ENCODE measurements around the gene AGRN.
A peak's percentile ranks its signal among the peaks of the same experiment; 100 is the strongest.
"Not testable (repeated sequence)": the region's sequence is repeated elsewhere in the genome, so short reads cannot be mapped to it uniquely, and the experiment has no call there.

Gene AGRN

DNA sequence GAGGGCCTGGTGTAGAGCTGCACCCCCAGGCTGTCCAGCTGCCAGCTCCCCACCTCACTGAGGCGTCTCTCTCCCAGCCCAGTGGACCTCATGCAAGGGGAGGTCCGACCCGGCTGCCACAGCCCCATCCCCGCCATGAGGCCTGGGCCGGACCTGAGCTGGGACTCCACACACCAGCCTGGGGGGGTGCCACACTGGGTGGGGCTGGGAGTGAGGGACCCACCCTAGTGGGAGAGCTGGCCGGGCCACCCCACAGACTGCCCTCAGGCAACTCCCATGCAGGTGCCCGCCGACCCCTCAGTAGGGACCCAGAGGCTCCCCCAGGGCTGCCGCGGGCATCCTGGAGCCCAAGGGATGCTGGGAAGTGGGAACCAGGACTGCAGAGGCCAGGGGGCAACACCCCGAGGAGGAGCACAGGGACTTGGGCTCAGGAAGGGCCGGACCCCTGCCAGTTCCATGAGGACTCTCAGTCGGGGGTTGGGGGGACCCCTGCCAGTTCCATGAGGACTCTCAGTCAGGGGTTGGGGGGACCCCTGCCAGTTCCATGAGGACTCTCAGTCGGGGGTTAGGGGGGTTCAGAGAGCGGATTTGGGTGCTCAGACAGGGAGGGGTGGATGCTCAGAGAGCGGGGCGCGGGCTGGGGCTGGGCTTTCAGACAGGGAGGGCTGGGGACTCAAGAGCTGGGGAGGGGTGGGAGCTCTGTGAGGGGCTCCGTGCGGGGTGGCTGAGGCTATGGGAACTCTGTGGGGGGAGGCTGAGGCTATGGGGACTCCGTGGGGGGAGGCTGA lies 55.4 kb downstream of the AGRN start:
- DNase-seq: no peak

DNA sequence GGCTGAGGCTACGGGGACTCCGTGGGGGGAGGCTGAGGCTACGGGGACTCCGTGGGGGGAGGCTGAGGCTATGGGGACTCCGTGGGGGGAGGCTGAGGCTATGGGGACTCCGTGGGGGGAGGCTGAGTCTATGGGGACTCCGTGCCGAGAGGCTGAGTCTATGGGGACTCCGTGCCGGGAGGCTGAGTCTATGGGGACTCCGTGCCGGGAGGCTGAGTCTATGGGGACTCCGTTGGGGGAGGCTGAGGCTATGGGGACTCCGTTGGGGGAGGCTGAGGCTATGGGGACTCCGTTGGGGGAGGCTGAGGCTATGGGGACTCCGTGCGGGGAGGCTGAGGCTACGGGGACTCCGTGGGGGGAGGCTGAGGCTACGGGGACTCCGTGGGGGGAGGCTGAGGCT lies 57.5 kb downstream of the AGRN start:
- DNase-seq: not testable (repeated sequence)

DNA sequence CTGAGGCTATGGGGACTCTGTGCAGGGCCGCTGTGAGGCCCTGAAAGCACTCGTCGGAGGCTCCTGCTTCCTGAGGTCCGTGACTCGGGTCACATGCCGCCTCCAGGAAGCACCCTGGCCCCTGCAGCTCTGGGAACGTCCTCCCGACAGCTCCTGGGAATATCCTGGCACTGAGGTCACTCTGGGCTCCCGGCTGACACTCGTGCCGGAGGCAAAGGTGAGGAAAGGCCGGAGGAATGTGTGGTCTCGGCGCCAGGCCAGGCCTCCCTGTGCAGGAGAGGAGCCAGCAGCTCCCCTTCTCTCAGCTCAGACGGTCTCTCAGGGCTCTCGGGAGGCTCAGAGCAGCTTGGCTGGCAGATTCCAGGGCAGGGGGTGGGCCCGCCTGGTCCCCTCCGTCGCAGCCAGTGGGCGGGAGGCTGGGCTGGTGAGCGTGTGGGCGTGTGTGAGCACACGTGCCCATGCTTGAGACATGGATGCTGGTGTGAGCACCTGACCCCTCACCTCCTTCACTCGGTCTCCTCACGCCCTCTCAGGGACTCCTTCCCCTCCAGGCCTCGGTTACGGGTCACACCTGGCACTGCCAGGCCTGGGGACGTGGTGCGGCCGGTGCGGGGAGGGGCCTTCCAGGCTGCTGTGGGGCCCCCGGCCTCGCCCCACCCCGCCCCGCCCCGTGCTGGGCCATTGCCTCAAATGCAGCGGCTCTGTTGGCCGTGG lies 59.6 kb downstream of the AGRN start:
- DNase-seq: no peak

DNA sequence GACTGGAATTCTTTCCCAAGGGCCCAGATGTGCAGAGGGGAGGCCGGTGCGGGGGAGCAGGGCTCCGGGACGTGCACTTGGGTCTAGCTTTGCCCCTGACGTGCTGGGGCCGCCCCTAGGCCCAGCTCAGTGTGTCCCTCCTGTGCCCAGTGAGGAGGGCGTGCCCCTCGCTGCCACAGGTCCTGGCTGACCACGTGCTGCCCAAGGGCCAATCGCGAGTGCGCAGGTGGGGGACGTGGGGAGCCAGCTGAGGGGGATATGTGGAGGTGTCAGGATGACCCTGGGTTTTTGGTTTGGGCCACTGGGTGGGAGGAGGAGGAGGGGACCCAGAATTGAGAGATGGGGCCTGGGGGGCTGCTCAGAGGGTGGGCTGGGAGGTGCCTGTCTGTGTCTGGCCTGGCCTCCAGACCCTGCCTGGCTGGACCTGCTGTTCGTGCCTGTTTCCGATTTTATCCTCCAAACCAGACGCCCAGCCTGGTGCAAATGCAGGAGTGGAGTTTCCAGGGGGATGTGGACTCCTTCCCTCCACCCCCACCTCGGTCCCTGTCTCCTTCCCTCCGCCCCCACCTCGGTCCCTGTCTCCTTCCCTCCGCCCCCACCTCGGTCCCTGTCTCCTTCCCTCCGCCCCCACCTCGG lies 60.3 kb downstream of the AGRN start:
- DNase-seq: peak in 13 of 56 donors; percentile 10 to 73 (median 25)

DNA sequence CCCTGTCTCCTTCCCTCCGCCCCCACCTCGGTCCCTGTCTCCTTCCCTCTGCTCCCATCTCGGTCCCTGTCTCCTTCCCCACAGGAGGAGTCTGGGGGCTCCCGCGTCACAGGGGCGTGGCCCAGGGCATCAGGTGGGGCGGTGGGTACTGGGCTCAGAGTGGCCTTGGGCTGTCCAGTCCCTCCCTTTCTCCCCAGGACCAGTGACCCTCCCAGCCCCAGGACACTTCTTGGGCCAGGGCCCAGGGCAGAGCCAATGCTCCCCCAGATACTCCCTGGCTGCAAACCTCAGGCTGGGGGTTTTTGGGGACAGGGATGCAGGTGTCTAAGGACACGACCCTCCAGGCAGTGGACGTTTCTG lies 61.0 kb downstream of the AGRN start:
- no peak for DNase-seq

DNA sequence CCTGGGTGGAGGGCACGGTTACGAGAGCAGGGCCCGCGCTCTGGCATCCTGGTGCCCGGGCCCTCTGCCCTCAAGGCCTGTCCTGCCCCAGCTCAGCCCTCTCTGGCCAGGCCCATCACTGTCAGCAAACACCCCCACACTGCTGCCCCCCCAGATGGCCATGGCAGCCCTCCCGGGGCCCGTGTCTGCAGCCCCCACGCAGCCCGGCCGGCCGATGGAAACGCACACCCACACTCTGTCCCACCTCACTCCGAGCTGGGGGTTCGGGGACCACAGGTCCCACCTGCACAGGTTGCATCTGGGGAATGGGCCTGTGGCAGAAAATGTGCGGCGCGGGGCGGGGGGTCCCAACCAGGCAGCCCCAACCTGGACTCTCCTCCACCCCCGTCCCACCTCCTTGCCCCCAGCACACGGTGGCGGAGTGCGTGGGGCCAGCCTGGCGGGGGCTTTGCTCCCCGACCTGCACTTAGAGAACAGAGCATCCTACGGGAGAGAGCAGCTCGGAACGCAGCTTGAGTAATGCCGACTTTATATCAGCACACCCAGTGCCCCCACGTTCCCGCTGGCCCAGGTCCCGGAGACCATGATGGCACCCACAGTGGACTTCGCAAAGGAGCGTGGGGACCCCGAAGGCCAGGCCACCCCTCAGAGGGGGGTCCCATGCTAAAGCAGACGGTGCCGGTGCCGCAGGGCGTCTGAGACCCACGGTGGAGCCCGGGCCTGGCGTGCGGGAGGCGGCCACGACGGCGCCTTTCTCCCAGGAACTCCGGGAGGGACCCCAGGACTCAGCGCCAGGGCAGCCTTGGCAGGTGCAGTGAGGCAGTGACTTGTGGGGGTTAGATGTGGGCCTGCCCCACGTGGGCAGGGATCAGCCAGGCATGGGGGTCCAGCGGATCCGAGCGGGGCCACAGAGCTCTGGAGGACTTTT lies 61.7 kb downstream of the AGRN start:
- DNase-seq: no peak

DNA sequence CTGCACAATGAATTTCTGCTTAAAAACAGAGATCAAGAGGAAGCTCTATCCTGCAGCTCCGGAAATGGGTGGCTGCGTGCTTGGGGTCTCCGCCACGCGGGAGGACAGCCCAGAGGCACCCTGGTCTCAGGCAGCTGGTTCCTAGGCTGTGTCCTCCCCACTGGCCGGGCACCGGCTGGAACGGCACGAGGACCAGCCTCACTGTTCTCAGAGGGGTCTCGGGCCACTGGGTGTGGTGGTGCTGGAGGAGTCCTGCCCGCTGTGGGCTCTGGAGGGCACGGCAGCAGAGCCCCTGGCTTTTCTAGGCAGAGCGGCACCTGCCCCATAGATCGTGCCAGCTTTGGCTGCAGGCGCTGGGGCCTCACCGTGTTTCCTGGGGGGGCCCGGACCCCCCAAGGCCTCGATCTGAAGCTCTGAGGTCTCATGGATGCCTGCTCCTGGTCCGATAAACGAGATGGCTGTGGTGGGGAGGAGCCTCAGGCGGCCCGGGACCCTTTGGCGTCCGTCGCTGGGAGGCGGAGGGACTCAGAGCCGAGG lies 62.4 kb downstream of the AGRN start:
- DNase-seq: no peak

DNA sequence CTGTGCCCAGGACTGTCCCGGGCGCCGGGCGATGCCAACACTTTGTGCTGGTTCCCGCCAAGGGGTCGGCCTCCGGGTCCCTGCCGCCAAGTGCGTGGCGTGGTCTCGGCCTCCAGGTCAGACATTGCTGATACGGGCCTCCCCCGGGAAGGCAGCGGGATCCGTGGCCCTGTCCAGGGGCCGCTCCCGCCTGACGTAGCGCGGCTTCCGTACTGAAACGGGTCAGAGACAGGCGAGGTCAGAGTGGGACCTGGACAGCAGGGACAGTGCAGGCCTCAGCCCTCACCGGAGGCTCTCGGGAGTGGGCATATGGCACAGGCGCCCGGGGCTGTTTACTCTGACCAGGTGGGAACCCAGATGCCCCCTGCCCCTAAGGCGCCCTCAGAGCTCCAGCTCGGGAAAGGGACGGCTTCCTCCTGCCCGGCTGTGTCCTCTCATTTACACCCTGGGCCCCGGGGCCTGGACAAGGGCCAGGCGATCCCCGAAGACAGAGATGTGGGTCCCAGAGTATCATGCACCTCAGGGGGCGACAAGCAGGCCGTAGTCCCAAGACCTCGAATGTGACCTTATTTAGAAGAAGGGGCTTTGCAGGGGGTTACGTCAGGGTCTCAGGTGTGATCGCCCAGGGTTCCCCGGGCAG lies 63.0 kb downstream of the AGRN start:
- no peak for DNase-seq

DNA sequence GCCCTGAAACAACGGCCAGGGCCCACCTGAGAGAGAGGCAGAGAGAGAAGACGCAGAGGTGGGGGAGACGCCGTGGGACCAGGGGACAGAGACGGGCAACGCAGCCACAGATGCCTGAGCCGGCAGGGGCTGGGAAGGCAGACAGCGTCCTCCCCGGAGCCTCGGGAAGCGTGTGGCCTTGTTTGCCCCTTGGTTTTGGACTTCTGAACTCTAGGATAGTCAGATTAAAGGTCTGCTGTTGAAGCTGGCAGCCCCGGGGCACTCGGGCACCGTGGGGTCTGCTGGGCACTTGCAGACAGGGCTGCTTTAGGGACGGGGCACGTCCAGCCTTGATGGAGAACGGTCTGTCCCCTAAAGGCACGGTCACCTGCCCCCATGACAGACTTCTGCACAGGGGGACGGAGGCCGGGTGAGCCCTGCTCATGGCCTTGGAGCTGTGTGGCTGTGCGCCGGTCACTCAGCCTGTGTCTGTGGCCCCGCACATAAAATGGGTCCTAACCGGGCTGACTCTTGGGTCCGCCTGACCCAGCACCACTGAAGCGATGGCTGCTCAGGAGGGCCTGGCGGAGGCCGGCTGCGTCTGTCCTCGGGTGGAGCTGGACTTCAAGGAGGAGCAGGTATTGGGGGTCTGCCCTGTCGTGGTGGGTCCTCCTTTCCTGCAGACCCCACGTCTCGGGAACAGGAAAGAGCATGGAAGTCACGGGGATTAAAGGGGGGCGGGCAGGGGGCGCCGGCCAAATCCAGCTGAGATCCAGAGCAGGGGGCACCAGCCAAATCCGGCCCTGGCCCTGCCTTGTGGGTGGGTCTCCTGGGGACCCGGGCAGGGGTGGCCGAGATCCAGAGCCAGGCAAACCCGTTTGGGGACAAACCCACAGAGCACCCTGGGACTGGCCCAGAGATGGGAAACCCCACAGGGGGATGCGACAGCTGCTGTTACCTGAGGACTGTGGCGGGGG lies 63.8 kb downstream of the AGRN start:
- DNase-seq: no peak

DNA sequence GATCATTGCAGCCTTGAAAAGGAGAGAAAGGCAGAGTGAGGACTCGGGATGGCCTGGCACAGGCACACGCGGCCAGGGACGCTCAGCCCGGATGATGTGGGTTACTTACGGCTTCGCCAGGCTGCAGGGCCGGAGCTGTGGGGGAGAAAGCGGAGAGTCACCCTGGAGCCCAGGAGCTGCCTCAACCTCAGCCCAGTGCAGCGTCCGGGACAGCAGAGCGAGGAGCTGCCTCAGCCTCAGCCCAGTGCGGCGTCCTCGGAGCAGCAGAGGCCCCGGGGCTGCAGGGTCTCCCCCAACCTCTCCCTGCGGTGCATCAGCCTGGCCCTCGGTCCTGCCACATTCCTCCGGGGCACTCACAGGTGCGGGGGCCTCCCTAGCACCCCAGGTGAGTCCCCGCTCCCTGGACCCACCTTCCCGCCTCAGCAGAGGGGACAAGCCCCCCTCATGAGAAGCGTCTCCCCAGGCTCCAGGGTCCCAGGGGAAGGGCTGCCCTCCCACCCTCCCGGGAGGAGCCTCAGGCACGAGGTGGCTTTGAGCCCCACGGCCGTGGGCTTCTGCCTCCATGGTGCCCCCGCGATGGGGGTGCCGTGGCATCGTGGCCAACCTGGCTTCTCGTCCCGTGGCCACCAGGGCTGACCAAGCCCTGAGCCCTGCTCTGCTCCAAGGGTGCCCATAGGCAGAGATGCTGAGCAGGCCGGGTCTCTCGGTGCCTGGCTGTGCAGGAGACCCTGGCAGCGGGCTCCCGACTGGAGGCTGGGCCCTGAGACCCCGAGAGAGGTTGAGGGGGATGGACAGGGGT lies 64.7 kb downstream of the AGRN start:
- no peak for DNase-seq

DNA sequence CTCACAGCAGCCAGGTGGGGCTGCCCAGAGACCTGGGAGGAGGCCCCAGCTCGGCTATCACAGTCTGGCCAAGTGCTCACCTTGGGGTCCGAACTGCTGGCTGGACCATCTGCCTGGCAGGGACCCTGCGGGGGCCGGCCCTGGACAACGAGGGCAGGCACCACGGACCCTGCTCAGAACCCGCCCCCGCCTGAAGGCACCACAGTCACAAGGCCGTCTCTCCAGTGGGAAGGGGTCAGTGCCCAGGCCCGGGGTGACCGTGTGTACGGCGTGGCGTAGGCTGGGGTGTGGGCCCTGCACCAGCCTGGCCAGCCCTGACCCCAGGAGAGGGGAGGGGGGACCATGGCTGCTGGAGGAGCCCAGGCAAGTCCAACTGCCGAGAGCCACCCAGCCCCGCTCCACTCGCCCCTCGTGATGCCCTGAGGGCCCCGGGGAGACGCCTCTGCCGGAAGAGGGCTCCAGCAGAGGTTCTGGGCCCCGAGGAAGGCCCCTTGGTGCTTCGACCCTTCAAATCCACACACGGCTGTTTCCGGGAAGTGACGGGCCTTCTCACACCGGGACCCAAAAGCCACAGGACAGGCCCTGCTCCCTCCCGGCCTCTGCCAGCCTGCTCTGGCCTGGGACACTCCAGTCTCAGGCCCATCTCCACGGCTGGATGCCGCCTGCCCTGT lies 65.4 kb downstream of the AGRN start:
- no peak for DNase-seq

DNA sequence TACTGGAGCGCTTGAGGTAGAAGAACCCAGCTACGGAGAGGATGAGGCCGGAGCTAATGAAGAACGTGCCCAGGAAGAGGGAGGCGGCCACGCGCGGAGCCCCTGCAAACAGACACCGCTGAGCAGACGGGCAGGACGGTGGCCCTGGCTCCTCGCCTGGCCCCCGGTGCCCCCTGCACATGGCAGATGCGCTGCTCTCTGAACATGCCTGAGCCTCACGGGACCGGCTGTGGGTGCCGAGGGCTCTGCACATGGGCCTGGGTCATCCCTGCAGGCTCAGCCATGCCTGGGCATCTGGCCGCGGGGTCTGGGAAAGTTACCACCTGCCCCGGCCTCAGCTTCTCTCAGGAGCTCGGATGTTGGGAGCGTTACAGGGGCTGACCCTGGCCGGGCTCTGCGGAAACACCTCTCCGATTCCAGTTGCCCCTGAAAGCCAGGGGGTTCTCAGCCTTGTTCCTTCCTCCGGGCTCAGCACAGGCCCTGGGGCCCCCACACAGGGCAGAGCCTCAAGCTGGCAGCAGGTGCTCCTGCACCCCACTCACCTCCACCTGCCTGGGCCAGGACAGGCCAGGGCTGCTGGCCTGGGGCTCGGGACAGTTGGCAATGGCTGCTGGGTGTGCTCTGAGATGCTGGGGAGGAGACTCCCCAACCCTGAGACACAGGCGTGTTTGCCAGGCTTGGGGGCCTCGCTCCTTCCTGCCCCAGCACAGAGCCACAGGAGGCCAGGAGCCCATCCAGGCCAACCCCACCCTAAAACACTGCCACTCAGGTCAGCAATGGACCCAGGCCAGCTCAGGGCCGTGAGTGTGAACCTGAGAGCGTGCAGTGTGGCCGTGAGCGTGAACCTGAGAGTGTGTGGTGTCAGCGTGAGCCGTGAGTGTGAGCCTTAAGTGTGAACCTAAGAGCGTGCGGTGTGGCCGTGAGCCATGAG lies 66.3 kb downstream of the AGRN start:
- DNase-seq: no peak

DNA sequence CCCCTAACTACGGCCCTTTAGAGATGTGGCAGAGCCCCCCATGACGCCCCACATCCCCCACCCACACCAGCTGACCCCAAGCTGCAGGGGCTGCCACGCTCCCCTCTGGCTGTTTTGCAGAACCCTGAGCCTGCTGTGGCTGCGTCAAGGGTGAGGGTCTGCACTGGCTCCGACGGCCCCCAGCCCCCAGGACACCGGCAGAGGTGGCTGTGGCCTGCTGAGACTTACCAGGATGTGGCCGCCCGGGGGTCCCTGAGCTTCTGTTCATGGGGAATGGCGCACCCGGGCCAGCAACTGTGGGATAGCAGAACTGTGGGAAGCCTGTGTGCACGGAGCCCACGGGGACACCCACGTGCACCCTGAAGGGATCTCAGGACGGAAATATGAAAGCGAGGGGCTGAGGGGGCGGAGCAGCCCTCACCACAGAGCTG lies 67.0 kb downstream of the AGRN start:
- no peak for DNase-seq

DNA sequence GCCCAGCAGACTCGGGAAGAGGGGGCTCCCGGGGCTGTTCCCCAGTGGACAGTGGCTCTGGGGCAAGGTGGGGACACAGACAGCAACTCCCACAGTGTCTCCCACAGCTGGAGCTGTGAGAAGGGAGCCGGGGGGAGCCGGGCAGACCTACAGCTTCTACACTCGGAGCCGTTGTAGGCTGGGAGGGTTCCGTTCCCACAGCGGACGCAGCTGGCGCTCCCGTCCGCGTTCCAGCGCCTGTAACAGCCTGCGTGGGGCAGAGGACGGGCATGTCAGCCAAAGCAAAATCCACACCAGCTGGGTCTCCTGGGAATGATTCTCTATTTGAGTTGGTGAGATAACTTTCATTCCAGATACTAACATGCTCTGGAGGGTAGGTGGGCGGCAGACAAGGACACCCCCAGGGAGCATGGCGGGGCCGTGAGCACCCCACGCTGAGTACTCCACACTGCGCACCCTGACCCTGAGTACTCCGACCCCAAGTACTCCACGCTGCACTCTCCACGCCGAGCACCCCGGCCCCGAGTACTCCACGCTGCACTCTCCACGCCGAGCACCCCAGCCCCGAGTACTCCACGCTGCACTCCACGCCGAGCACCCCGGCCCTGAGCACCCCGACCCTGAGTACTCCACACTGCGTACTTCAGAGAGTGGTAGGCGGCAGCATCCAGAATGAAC lies 67.6 kb downstream of the AGRN start:
- no peak for DNase-seq

DNA sequence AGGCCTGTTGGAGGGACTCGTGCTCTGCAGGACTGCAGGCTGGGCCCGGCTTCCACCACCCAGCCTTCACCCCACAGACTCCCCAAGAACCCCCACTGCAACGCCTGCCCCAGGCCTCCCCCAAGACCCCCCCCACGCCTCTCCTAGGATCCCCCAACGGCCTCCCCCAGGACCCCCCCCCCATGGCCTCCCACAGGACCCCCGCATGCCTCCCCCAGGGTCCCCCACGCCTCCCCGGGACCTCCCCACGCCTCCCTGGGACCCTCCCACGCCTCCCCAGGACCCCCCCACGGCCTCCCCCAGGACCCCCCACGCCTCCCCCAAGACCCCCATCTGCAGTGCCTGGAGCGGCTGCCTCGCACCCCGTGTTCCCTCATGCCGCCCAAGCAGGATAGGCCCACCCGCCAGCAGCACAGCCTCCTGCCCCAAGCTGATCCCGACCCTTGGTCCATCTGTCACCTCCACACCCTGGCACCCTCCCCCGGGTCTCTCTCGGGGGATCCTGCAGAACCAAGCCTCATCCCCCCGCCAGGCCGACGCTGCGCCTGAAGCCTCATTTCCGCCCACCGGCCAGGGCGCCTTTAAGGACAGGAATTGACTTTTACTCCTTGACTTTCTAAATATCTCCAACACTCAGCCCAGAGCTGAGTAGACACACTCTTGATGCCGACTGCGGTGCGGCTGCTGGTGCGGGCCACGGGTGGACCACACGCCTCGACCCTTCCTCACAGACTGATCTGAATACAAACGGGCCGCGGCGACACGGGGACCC lies 68.3 kb downstream of the AGRN start:
- DNase-seq: no peak
